ENCODE measurements around the gene NTM.
"Not testable (repeated sequence)": the region's sequence is repeated elsewhere in the genome, so short reads cannot be mapped to it uniquely, and the experiment has no call there.

Gene NTM

DNA sequence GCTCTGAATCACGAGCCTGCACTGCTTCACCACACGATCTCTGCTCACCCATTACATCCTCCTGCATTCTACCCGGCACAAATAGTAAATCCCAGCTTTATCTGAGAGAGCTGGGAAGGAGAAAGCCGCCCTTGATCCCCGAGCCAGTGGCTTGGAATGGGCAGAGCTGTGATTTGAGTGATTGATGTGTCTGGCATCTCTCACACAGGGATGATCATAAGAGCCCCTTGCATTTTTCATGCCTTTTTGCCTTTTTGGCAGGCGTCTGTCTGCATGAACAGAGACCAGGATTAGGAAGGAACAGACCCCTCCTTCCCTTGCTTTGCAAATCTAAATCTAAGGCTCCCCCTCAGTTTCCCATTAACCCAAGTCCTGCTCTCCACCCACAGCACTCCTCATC, 945.3 kb downstream of the NTM start:
- DNase-seq (ENCODE audit: low spot score) = no peak

DNA sequence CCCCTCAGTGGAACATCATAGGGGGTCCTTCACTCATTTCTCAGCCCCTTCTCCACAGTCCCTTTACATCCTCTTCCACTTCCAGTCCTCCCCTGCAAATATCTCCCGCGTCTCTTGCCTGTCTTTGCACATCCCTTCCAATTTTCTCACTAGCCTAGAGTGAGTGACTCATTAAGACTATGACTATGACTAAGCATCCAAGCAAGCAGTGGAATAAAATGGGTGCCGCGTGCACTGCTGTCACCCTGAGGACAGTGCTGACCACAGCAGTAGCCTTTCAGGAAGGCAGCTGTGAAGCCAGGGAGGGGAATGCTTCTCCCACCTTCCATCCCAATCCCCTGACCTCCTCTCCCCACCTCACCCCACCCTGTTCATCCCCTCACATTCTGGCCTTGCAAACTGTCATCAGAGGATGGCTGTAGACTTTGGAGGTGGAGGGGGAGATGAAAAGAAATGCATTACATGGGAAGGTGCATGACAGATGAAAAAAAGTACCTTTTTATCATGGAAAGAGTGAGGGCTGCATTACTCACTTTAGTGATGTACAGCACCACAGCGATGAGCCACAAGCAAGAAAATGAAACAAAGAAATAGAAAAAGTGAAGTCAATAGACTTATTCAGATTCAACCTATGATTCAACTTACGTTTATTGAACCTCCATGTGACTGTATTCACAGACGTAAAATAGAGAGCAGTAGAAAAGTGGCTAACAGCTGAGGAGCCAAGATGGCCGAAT, 948.2 kb downstream of the NTM start:
- DNase-seq (ENCODE audit: low spot score) = peak; percentile 58

DNA sequence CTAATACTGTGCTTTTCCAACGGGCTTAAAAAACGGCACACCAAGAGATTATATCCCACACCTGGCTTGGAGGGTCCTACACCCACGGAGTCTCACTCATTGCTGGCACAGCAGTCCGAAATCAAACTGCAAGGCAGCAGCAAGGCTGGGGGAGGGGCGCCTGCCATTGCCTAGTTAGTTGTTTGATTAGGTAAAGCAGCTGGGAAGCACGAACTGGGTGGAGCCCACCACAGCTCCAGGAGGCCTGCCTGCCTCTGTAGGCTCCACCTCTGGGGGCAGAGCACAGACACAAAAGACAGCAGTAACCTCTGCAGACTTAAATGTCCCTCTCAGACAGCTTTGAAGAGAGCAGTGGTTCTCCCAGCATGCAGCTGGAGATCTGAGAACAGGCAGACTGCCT, 949.0 kb downstream of the NTM start:
- not testable (repeated sequence) for DNase-seq (ENCODE audit: low spot score)

DNA sequence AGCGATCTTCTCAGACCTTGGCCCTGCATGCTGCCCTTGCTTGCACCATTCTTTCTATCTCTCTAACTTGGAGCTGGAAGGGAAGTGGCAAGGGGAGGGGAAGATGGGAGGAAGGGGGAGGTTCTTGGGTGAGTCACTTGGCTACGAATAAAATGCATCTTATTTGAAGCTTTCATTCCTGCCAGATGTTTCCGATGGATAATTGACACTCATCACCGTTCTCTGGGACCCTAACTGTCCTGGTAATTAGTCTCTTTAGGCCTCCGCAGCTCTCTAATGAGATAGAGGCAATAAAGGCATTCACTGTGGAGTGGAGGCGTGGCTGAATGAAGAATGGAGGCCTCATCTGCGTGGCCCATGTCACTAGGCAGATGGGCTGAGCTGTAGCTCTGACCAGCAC, 960.1 kb downstream of the NTM start:
- no peak for DNase-seq (ENCODE audit: low spot score)

DNA sequence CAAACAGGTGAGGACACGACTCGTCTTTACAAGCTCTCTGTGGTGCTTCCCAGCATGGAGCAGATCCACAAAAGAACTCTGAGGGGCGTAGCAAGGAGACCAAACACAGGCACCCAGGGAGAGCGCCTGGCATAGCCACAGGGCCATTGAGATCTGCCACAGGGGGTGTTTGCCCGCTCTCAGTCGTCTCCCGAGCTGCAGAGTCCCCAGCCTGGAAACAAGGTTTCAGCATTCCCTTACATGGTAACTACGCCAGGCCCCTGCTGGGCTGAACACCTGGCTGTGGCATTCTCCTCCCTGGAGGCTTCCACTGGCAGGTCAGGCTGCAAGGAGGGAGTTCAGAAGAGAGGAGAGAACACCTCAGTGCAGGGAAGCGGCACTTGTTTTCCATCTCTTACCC, 962.1 kb downstream of the NTM start:
- no peak for DNase-seq (ENCODE audit: low spot score)

DNA sequence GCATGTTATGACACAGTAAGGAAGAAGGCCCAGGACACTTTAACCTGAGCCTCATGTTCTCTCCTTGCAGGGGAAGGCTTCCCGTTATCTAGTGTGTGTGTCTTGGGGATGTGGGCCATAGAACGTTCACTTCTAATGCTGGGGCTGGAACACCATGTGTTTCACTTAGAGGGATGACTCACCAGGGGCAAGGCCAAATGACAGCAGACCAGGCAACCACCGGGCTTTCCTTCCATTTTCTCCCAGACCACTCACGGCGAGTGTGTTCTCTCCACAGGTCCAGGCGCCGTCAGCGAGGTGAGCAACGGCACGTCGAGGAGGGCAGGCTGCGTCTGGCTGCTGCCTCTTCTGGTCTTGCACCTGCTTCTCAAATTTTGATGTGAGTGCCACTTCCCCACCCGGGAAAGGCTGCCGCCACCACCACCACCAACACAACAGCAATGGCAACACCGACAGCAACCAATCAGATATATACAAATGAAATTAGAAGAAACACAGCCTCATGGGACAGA, 964.4 kb downstream of the NTM start:
- DNase-seq (ENCODE audit: low spot score) = no peak

DNA sequence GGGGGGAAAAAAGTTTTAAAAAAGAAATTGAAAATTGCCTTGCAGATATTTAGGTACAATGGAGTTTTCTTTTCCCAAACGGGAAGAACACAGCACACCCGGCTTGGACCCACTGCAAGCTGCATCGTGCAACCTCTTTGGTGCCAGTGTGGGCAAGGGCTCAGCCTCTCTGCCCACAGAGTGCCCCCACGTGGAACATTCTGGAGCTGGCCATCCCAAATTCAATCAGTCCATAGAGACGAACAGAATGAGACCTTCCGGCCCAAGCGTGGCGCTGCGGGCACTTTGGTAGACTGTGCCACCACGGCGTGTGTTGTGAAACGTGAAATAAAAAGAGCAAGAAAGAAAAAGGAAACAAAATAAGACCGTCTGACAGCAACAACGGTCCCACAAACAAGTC, 964.9 kb downstream of the NTM start:
- DNase-seq (ENCODE audit: low spot score) = no peak

DNA sequence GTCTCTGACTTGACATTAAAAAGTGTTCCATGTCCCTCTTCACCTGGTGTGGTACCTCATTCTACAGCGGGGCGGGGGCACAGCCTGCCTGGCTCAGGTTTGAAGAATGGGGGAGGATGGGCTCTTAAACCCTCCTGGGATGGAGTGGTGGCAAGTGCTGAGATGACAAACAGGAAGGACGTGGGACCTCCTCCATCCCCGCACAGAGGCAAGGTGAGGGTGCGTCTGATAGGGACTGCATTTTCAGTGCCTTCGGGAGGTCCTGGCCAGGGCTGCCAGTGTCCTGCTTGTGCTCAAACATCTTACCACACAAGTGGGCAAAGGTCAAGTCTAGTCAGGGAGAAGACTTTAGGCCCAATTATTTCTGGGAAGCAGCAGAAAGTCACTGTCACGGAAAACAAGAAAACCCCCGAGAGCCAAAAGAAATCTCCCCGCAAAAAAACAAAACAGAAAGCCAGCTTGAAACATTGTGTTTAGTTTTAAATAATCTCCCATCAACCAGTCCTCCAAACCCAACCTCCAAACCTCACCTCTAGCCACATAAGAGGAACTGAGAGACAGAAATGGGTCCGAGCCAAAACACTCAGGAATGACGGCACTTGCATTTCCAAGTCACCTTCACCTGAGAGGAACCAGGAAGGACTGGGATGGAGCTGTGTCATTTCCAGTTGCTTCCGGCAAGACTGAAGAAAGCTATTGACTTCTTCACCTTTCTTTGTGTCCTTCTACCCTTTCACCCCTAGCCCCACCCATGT, 966.5 kb downstream of the NTM start:
- no peak for DNase-seq (ENCODE audit: low spot score)

DNA sequence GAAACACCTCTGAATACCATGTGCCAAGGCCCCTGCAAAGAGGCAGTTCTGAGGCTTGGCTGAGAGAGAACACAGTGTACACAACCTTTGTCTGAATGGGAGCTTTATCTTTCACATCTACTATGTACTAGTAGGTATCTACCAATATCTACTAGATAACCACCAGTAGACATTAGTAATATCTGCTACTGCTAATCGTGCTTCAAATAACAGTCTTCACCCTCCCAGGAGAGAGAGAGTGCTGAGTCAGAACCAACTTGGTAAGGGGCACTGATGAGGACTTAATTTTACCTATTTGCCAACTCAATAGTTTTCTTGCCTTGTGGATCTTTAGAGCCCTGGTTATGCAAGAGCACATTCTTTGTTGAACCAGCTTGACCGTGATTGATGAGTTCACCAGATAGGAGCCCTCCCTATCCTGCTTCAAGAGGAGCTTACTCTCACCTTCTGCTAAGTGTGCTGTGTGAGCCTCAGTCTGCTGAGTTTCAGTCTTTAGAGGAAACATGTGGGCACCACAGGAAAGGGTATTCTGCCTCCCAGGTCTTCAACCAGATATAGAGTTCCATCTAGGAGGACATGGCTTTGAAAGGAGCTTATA, 967.5 kb downstream of the NTM start:
- DNase-seq (ENCODE audit: low spot score) = no peak

DNA sequence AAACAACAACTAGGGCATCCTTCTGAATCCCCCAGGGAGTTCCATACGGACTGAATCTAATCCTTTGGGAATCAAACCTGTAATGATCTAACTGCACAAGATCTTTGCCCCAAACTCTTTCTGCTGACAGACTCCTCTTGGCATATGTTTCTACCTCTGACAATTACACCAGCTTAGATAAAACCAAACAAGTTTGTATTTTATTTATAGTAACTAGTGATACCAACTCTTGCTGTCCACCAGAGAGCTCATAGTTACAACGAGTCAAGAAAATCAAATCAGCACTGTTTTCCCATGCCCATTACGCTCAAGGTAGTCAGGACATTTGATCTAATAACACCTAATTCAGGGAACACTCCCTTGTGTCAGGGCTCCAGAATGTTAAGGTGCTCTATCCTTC, 972.0 kb downstream of the NTM start:
- no peak for DNase-seq (ENCODE audit: low spot score)

DNA sequence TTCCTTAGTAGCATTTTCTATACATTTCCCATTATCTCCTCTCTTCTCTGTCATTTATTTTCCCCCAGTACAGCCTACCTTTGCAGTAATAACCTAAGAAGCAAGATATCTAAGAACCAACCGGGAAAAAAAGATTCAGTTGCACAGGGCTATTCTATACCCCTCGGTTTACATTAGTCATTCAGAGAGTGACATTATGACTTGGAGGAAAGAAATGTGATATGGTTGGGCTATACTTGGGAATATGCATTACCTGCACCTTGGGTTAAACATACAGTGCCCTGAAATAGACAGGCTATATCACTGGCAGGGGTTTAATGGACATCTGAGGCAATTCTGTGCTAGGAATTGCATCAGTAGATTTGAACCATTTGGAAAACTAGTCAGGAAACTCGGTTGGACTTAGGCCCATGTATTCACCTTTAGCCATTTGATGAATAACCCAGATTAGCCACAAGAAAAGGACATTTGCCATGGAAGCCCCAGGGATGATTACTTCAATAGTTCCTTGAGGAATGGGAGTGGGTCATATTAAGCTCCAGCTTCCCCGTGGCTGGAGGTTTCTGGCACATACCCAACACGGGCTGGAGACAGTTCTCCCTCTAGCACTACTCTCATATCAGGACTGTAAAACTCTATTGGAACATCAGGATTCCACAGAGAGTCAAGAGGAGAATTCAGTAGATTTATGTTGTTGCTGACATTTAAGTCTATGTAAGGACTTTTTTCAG, 973.2 kb downstream of the NTM start:
- DNase-seq (ENCODE audit: low spot score) = no peak

DNA sequence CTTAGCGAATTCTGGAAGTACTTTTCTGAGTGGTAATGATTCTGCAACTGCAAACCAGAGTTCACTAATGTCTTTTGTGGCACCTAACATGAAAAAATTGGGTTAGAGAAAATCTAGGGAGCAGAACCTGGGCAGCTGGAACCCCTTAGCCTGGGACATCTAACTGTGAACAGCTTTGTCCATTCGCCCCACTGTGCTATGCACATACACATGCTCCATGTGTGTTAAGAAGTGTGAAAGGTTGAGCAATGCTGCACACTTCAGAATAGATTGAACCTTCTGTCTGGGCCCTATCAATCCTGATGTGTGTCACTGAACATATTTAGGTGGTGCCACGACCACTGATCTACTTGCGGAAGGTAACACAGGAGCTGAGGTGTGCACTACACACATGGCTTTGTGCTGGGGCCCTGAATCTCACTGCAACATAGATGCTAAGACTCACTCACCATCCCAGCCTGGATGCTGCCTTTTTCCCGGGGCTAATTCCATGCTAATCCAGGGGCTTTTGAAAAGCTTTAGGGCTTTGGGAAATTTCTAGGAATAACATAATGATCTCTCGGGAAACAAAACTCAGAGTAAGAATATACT, 976.2 kb downstream of the NTM start:
- DNase-seq (ENCODE audit: low spot score) = no peak

DNA sequence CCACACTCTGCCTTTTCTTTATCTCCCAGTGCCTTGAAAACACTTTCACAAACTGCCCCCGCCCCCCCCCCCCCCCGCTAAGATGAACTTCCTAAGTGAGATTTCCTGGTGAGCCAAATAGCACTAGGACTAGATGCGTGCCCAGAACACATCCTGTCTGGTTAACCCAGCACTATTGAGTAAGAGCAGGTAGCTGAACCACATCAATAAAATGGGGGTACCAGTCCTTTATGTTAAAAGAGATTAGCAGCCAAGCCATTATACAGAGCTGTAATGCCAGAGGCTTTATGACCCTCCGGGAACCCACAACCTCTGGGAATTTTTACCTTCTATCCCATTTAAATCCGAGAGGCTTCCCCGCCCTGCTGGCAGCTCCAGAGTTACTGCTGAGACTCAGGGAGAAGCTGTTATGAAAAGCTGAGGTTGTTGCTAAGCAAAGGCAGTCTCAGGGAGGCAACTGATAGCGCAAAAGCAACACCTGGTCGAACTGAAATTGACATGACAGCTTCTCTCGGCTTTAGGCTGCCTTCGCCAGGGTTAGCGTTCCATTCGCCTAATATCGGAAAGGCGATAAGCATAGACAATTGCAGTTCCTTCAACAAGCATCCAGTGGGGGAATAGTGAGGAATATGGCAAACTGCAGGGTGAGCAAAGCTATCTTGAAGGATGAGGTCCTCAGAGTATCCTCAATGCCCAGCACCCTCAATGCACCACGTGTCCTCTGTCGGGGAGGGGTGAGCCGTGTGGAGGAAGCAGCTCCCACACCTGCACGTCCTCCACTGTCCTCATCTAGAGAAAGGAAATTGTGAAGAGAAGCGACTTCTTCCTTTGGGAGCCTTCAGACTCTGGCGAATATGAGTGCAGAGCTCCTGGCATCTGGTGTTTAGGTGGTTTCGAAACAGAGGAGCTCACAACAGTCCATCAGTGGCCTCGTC, 977.0 kb downstream of the NTM start:
- no peak for DNase-seq (ENCODE audit: low spot score)

DNA sequence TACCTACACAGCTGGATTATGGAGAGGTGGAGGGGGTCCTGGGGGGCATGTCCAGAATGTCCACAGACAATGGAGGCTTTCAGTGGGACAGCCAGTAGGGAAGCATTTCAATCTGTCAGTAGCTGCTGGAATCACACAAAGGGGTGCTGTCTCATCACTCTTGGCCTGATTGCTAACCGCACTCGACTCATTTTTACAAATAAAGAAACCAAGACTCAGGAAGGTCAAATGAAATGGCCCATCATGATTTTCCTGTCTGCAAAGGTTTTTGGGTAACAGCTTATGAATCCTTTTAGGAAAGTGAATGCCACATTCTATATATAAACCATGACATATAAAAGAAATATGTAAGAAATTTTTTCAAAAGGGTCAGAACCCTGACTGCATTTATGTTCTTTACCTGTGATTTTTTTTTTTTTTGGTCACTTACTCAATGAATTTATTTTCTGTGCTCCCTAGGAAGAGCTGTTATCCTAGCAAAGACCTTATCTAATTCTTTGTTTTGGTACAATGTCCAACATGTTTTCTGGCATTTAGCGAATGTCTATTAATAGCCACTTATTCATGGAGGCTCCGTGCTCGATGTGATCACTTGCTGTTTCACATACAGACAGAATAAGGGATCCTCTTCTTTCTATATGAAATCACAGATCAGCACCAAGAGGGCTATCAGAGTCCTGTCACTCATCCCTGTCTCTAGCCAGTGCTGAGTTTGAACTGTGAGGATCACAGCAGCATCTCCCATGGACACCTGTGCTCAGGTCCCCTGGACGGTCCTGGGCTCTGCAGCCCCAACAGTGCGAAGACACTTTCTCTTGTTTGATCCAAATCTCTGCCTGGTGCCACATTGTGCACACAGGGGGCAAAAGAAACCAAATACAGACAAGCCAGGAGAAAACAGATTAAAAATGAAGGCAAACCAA, 979.7 kb downstream of the NTM start:
- DNase-seq (ENCODE audit: low spot score) = no peak

DNA sequence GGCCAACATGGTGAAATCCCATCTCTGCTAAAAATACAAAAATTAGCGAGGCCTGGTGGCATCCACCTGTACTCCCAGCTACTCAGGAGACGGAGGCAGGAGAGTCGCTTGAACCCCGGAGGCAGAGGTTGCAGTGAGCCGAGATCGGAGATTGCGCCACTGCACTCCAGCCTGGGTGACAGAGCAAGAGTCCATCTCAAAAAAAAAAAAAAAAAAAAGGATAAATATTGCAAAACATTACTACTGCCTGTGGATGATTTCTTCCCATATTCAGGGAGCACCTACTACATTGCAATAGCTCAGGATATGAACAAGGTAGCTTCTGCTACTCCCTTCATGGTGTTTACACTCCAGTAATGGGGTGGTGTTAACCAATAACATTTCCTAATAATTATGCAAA, 980.6 kb downstream of the NTM start:
- DNase-seq (ENCODE audit: low spot score) = no peak

DNA sequence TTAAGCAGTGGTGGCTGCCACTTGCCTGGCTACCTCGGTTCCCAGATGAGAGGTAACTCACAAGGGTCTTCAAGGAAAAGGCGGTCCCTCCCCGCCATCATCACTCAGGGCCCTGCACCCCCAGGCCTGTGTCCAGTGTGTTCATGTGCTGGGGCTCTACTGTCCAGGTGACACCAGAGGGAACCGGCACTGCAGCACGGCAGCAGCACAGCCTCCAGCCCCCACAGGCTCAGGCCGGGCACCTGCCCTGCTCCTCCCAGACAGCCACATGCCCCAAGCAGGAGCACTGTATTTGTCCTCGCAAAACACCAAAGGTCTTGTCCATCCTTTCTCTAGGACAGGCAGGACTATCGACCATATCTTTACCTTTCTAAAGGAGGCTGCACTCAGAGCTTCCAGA, 982.1 kb downstream of the NTM start:
- no peak for DNase-seq (ENCODE audit: low spot score)

DNA sequence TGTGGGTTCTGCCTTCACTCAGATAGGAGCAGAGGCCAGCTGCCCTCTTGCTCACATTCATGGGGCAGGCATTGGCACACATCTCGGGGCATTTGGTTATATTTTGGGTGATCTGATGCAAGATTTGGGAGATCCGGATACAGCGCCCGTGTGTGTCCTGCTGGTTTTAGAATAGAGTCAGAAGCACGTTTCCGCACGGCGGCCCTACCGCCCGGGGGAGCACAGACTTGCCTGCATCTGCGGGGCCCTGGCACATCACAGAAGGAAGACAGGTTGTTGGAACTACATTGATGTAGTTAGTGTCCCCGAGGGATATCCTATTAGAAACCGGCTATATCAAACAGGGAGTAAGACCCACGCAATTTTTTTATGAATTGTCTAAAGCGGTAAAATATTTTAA, 982.8 kb downstream of the NTM start:
- DNase-seq (ENCODE audit: low spot score) = no peak

DNA sequence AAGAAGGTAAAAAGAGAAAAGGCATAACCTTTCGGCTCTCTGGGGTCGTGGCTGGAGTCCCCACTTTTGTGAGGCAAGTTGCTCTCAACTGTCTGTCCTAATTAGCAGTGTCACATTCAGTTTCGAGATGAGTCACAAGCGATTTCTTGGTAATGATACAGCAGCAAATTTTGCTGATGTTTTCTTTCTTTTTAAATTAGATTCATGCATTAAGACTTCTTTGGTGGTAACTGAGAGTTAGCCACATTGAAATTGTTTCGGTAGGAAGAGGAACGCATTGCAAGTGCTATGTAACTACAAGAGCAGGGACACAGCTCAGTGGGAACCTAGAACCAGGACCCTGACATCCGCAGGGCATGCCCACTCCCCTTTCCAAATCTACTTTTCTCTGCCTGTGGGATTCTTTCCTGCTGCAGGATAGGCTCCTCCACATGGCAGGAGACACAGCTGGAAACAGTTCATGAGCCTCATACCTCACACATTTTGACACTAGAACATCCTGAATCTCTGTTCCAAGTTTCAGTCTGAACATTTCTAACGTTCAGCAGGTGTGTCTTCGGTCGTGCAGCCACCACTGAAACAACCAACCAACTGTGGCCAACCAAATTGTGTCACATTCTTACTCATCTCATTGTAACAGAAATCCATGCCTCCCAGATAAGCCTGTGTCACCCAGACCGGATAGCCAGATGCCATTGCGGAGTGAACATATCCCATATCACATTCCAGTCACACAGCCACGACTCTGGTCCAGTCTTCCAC, 987.6 kb downstream of the NTM start:
- DNase-seq (ENCODE audit: low spot score) = no peak

DNA sequence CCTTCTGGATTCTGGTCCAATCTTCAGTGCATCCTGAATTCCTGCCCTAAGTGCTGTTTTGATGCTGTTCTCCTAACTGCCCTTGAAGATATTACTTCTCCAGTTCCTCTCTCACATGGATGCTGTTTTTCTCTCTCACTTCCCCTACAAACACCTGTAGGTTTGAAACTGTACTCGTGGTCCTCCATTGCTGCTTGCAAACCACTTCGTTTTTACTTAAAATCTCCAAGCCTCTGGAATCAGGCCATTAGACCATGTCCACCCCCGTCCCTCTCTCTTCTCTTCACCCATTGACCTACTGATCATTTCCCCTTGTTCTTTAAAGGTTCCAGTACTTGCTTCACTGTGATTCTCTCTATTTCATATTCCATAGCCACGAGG, 988.1 kb downstream of the NTM start:
- no peak for DNase-seq (ENCODE audit: low spot score)
